Measurements from ENCODE around the gene MEI4.

Gene MEI4

GRCh38 chr6:77965449-77965848 is 312.6 kb downstream of the MEI4 start:
- DNase-seq (ENCODE audit: low read depth), result no peak

GRCh38 chr6:77972334-77972733 is 319.5 kb downstream of the MEI4 start:
- DNase-seq (ENCODE audit: low read depth), result no peak

All from CMK (cell line).